Esophagus muscularis mucosa (tissue), 4 donors: ENCODE results near the gene GNB1. TPM values are rescaled to one million over a fixed set of nuclear protein-coding genes. Genes with fewer than 3 reads are reported as not detected.

Experiments
- DNase-seq: peaks from one replicate; pipeline ENCODE4 v3.0.0-alpha.2; 2017; ENCODE audit errors: extremely low spot score
- H3K27ac ChIP-seq, 4 donors: fragments of 200-600 bp; sonication (generic); replicated peaks in 1 of 4; 1 replicate in 3 of 4; 2 replicates in 1 of 4; pipeline ENCODE4 v1.5.1; 2016 to 2019; ENCODE audit warnings: mild to moderate bottlenecking in 1 of 4
- H3K27me3 ChIP-seq, 4 donors: fragments of 200-600 bp; sonication (generic); one replicate each; pipeline versions ENCODE4 v1.5.1 to v1.6.0; 2016 to 2019
- H3K36me3 ChIP-seq, 4 donors: fragments of 200-600 bp; sonication (generic); one replicate each; pipeline ENCODE4 v1.5.1; 2016 to 2019
- H3K4me1 ChIP-seq, 4 donors: fragments of 200-600 bp; sonication (generic); one replicate each; pipeline ENCODE4 v1.5.1; 2016 to 2019
- H3K4me3 ChIP-seq, 4 donors: fragments of 200-600 bp; sonication (generic); 1 replicate in 2 of 4; 2 replicates in 2 of 4; pipeline ENCODE4 v1.5.1; 2016 to 2019; ENCODE audit warnings: mild to moderate bottlenecking in 4 of 4, moderate library complexity in 1 of 4
- H3K9me3 ChIP-seq, 4 donors: fragments of 200-600 bp; sonication (generic); 1 replicate in 3 of 4; 2 replicates in 1 of 4; pipeline ENCODE4 v1.5.1; 2016 to 2019
- EP300 ChIP-seq: sonication (generic); formaldehyde crosslinking; IDR thresholded peaks from one replicate; pipeline ENCODE4 v1.6.1; 2017; ENCODE audit warnings: antibody characterized with exemption
- POLR2A ChIP-seq: fragments of 450-650 bp; IDR thresholded peaks from one replicate; pipeline ENCODE4 v1.6.1; 2017; ENCODE audit warnings: antibody characterized with exemption, moderate library complexity, mild to moderate bottlenecking, low read depth
- POLR2AphosphoS5 ChIP-seq, 2 donors: sonication (generic); formaldehyde crosslinking; IDR thresholded peaks; one replicate each; pipeline ENCODE4 v1.6.1; 2017; ENCODE audit warnings: antibody characterized with exemption in 2 of 2
- WGBS: methylation state at CpG from one replicate; pipeline ENCODE4 v1.1.5; 2018; 5-methylcytosine and 5-hydroxymethylcytosine counted together
- intact Hi-C: fragments of 100-400 bp; cut with DNase I; formaldehyde crosslinking; loops from one replicate; pipeline ENCODE4 v1.15.1; 2023
- total RNA-seq, 4 donors: library from RNA; depleted of rRNA; stranded (reverse); fragments of >200 nt; gene quantifications; one replicate each; pipeline versions ENCODE4 v1.1.0 to v1.2.1, GENCODE V29; 2016
- TF ChIP-seq, protein P1 (sequence below), 3 experiments: fragments of 200-600 bp in 2 of 3; fragments of 450-650 bp in 1 of 3; sonication (generic) in 2 of 3; IDR thresholded peaks; one replicate each; pipeline ENCODE4 v1.5.1; 2017 to 2019; ENCODE audit warnings: antibody characterized with exemption in 3 of 3, mild to moderate bottlenecking in 2 of 3, moderate library complexity in 1 of 3

The GNB1 gene
- total RNA-seq, 4 donors from 2014 or later: 124 to 166 (median 161) TPM

GRCh38 chr1:1825217-1825616, 65.7 kb downstream of the GNB1 start:
- Histone ChIP-seq H3K4me1 (peaks cover 5 to 22% (median 18%) of the 10 kb centered on the region in 4 donors), H3K27ac (no peak overlapping the region), H3K27me3 (no peaks in the 10 kb centered on the region), H3K36me3 (peaks cover 0 to 49% (median 34%) of the 10 kb centered on the region in 4 donors), H3K4me3 (no peak overlapping the region), H3K9me3 (no peaks in the 10 kb centered on the region)
- no peak for DNase-seq
- TF ChIP-seq EP300: no peak
- TF ChIP-seq POLR2A: no peak
- intact Hi-C loops: no loop called here
- WGBS: 93% methylated on average over 5 of the region's 5 CpGs

- peaks cover 10 to 74% (median 57%) of the 10 kb centered on the region in 4 donors for H3K36me3 ChIP-seq
Measured at GRCh38 chr1:1819762-1820161, 71.1 kb downstream of the GNB1 start.

GRCh38 chr1:1817221-1817620, 73.7 kb downstream of the GNB1 start:
- Histone ChIP-seq H3K36me3 (peaks cover 33 to 79% (median 66%) of the 10 kb centered on the region in 4 donors), H3K4me3 (no peak overlapping the region), H3K27me3 (no peaks in the 10 kb centered on the region), H3K9me3 (no peaks in the 10 kb centered on the region), H3K27ac (no peak overlapping the region), H3K4me1 (no peaks in the 10 kb centered on the region)
- 78% methylated on average over 3 of the region's 3 CpGs for WGBS
- DNase-seq: no peak
- TF ChIP-seq, protein P1, sequence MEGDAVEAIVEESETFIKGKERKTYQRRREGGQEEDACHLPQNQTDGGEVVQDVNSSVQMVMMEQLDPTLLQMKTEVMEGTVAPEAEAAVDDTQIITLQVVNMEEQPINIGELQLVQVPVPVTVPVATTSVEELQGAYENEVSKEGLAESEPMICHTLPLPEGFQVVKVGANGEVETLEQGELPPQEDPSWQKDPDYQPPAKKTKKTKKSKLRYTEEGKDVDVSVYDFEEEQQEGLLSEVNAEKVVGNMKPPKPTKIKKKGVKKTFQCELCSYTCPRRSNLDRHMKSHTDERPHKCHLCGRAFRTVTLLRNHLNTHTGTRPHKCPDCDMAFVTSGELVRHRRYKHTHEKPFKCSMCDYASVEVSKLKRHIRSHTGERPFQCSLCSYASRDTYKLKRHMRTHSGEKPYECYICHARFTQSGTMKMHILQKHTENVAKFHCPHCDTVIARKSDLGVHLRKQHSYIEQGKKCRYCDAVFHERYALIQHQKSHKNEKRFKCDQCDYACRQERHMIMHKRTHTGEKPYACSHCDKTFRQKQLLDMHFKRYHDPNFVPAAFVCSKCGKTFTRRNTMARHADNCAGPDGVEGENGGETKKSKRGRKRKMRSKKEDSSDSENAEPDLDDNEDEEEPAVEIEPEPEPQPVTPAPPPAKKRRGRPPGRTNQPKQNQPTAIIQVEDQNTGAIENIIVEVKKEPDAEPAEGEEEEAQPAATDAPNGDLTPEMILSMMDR (IDR thresholded peaks at IDR 0.05): no peak
- no peak for TF ChIP-seq POLR2AphosphoS5 (IDR thresholded peaks at IDR 0.05)
- TF ChIP-seq POLR2A: no peak
- TF ChIP-seq EP300: no peak
- intact Hi-C loops: no loop called here

More at GRCh38 chr1:1819762-1820161, 71.1 kb downstream of the GNB1 start:
- no peak overlapping the region for H3K27ac ChIP-seq
- TF ChIP-seq, protein P1 (IDR thresholded peaks at IDR 0.05): no peak
- no peak for TF ChIP-seq EP300
- no peak for TF ChIP-seq POLR2A
- no peak for TF ChIP-seq POLR2AphosphoS5 (IDR thresholded peaks at IDR 0.05)
- WGBS: 91% methylated on average over 6 of the region's 6 CpGs
- H3K27me3 ChIP-seq: no peaks in the 10 kb centered on the region
- intact Hi-C loops: no loop called here
- H3K9me3 ChIP-seq: no peaks in the 10 kb centered on the region
- no peak overlapping the region for H3K4me3 ChIP-seq
- no peak for DNase-seq
- H3K4me1 ChIP-seq: no peaks in the 10 kb centered on the region

DNA sequence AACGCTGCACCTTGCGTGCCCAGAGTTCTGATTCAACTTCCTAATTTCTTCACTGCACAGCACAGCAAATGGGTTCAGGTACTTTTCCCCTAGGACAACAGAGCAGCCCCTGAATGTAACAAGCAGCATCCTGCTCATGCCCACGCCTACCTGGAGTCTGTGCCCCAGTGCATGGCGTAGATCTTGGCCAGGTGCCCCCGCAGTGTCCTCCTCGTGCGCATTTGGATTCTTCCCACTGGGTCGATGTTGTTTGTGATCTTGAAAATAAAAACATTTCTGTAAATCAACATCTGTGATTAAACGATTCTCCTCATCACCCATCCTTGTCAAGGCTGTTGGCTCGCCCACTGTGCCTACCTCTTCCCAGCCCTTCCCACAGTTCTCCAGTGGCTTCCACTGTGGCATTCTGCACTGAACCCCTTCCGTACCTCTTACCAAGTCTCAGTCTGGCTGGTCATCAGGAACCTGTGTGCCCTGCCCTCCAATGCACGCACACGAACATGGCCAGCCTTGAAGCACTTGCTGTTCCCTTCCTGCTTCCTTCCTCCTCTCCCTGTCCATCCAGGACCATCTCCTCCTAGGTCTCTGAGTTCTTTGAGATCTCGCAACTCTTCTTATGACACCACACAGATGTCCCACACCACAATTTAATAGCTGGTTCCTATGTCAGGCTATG, 75.1 kb downstream of the GNB1 start:
- H3K27ac ChIP-seq: no peak overlapping the region
- H3K4me3 ChIP-seq: no peak overlapping the region
- DNase-seq: no peak
- 95% methylated on average over 14 of the region's 14 CpGs for WGBS
- intact Hi-C loops: no loop called here
- no peaks in the 10 kb centered on the region for H3K9me3 ChIP-seq
- H3K4me1 ChIP-seq: no peaks in the 10 kb centered on the region
- peaks cover 33 to 80% (median 69%) of the 10 kb centered on the region in 4 donors for H3K36me3 ChIP-seq
- no peaks in the 10 kb centered on the region for H3K27me3 ChIP-seq
- TF ChIP-seq POLR2AphosphoS5 (IDR thresholded peaks at IDR 0.05) (no peak), EP300 (no peak), POLR2A (no peak)
- TF ChIP-seq, protein P1 (IDR thresholded peaks at IDR 0.05): no peak

GRCh38 chr1:1809489-1809888, 81.4 kb downstream of the GNB1 start:
- intact Hi-C loops: no loop called here
- Histone ChIP-seq H3K4me3 (no peak overlapping the region), H3K4me1 (peaks cover 0 to 10% (median 9%) of the 10 kb centered on the region in 4 donors), H3K27ac (no peak overlapping the region), H3K36me3 (peaks cover 25 to 94% (median 77%) of the 10 kb centered on the region in 4 donors), H3K27me3 (no peaks in the 10 kb centered on the region), H3K9me3 (no peaks in the 10 kb centered on the region)
- no peak for DNase-seq
- TF ChIP-seq POLR2AphosphoS5 (IDR thresholded peaks at IDR 0.05): no peak
- WGBS: 87% methylated on average over 6 of the region's 6 CpGs
